ENCODE data around the gene NR2F1.

NR2F1 gene

DNA sequence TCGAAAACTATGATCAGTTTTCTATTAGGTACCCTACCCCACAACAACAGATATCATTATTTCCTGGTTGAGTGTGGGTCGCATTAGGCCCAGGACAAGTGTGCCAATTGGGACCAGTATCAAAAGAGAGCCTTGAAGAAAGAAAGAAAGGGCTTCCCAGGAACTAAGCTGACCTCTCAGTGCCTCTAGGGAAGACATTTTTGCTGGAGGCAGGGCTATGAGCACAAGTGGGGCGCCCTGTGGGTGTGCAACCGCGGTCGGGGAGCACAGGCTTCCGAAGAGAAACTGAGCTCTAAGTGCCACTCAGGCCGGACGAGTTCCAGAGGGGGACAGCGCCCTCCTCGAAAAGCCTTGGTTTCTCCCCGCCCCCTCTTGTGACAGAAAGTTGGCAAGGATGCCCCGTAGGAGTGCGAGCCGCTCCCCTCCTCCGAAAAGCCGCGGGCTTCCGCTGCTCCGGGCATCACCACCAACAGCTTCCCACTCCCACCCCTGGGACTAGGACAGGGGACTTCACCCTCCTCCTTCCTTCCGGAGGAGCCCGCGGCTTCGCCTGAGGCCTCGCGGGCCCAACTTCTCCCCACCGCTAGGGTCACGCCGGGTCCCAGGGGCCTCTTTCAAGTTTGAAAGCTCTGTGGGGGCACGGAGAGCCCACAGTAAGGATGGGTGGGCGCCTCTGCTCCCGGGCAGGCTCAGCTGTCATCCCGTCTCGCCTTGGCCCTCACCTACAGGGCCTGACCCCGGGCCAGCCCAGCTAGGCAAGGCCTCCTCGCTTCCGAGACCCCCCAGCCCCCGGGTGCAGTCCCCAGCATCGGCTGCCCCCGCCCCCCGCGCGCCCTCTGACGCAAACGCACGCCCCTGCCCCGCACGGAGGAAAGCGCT lies 4.0 kb upstream of the NR2F1 start:
- Histone ChIP-seq H3K36me3 (ENCODE audit: control insufficient read depth, insufficient read depth, low read length) (no peaks in the 10 kb centered on the region), H3K4me3 (ENCODE audit: extremely low read depth, insufficient read depth, low read length, poor library complexity, severe bottlenecking) (peak overlapping the region; percentile 47), H3K4me1 (ENCODE audit: control insufficient read depth, insufficient read depth, low read length, poor library complexity, severe bottlenecking) (peaks cover 23% of the 10 kb centered on the region), H3K27ac (ENCODE audit: low read depth, low read length, severe bottlenecking) (no peak overlapping the region), H3K9me3 (ENCODE audit: control insufficient read depth, low read length) (no peaks in the 10 kb centered on the region)
- 3% methylated on average over 23 to 26 of the region's 49 CpGs for WGBS, 2 experiments (ENCODE audit: insufficient coverage in 2 of 2)

DNA sequence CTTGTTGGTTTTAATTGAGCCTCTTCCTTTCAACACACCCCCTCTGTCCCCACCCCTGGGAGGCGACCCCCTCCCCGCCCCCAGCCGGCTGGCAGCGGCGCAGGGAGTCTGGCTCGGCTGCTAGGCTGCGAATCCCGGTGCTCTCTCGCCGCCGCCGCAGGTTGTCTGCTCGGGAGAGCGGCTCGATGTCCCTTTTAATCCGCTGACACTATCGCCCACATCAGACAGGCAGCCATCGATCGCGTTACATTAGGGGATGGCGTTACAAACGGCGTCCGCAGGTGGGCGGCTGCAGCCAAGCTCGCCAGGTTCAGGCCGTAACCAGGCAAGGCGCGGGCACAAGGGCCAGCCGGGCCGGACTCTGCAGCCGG lies 3.3 kb upstream of the NR2F1 start:
- H3K36me3 ChIP-seq (ENCODE audit: control insufficient read depth, insufficient read depth, low read length): no peaks in the 10 kb centered on the region
- H3K27ac ChIP-seq (ENCODE audit: low read depth, low read length, severe bottlenecking): no peak overlapping the region
- WGBS, 2 experiments (ENCODE audit: insufficient coverage in 2 of 2): 0% methylated on average over 26 to 28 of the region's 32 CpGs
- H3K9me3 ChIP-seq (ENCODE audit: control insufficient read depth, low read length): no peaks in the 10 kb centered on the region
- peak overlapping the region; percentile 47 for H3K4me3 ChIP-seq (ENCODE audit: extremely low read depth, insufficient read depth, low read length, poor library complexity, severe bottlenecking)
- peaks cover 23% of the 10 kb centered on the region for H3K4me1 ChIP-seq (ENCODE audit: control insufficient read depth, insufficient read depth, low read length, poor library complexity, severe bottlenecking)

DNA sequence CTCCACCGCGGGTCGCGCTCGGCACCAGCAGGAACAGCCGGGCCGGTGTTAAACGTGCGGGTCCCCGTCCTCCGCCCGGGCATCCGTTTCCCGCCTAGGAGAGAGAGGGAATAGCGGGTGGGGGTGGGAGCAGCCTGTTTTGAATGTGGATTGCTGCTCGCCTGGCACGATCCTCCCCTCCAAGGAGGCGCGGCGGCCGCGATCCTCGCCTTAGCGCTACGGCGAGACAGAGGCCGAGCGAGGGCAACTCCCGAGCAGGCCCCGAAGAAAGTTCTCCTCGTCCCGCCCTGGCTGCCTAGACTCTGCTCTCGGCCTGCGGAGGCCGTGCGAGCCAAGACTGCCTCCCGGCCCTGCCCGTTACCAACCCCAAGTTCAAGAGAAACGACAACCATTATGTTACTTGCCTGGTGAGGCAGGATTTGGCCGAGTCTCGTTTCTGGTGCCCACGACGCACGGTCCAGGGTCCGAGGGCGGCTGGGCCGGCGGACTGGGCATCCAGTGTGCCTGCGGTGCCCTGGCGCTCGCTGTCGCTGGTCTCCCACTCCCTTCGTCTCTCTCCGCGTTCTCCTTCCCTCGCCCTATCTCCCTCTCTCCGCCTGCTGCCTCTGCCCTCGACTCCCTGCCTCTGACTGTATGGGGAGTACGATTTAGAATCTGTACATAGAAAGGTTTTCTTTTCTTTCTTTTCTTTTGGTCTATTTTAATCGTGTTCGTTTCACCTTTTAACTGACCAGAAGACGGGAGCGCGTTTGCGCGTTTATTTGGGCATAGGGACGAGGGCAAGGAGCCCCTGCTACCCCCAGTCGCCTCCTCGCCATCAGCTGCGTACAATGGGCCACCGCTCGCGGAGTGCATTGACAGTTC lies 2.7 kb upstream of the NR2F1 start:
- Histone ChIP-seq H3K27ac (ENCODE audit: low read depth, low read length, severe bottlenecking) (no peak overlapping the region), H3K4me1 (ENCODE audit: control insufficient read depth, insufficient read depth, low read length, poor library complexity, severe bottlenecking) (peaks cover 23% of the 10 kb centered on the region), H3K36me3 (ENCODE audit: control insufficient read depth, insufficient read depth, low read length) (no peaks in the 10 kb centered on the region), H3K4me3 (ENCODE audit: extremely low read depth, insufficient read depth, low read length, poor library complexity, severe bottlenecking) (peak overlapping the region; percentile 47), H3K9me3 (ENCODE audit: control insufficient read depth, low read length) (no peaks in the 10 kb centered on the region)
- WGBS, 2 experiments (ENCODE audit: insufficient coverage in 2 of 2): 0 to 1% methylated on average over 60 to 62 of the region's 73 CpGs

DNA sequence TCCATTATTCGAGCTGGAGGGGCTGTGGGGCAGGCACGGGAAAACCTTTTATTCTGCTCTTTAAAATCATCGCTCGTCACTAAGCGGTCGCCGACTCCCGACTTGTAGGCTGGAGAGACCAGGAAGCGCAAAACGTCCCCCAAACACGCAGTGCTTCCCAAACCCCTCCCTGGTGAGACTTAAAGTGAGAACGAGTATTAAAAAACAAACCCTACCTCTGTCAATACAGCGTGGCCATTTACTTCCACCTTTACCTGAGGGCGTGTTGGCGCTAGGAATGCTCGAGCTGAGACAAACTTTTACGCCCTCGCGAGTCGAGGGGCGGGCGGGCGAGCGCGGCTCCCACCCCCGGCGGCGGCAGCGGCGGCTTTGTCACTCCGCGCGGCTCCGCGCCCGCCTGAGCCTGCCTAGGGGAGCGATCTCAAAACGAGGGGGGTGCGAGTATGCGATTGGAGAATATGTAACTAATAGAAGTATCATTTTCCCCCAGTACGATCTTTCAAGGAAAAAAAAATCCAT lies 2.0 kb upstream of the NR2F1 start, which contains the start of gene NR2F1-AS1:
NR2F1-AS1 (minus strand) TSS at position 293 of the 519 bp plus-strand sequence.
- 0% methylated on average over 21 to 25 of the region's 41 CpGs for WGBS, 2 experiments (ENCODE audit: insufficient coverage in 2 of 2)
- no peak within 1 kb of the TSS for H3K27ac ChIP-seq (ENCODE audit: low read depth, low read length, severe bottlenecking)

DNA sequence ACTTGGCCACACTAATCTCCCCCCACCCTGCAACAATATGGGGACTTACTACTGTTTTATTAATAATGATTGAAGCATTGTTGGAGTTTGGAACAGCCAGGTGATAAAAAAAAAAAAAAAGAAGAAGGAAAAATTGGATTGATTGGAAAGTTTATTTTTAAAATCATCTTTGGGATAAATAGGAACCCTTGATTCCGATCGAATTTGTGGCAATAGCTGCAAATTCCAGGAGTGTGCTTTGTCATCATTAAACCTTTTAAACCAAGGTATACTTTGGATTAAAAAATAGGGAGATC lies 907 bp upstream of the NR2F1 start:
- WGBS, 2 experiments (ENCODE audit: insufficient coverage in 2 of 2): no CpG with 5 or more reads among the region's 2 CpGs
- peak overlapping the region; percentile 76 for H3K27ac ChIP-seq (ENCODE audit: low read depth, low read length, severe bottlenecking)
- H3K4me3 ChIP-seq (ENCODE audit: extremely low read depth, insufficient read depth, low read length, poor library complexity, severe bottlenecking): peak overlapping the region; percentile 47
- H3K4me1 ChIP-seq (ENCODE audit: control insufficient read depth, insufficient read depth, low read length, poor library complexity, severe bottlenecking): peaks cover 23% of the 10 kb centered on the region
- no peaks in the 10 kb centered on the region for H3K36me3 ChIP-seq (ENCODE audit: control insufficient read depth, insufficient read depth, low read length)
- no peaks in the 10 kb centered on the region for H3K9me3 ChIP-seq (ENCODE audit: control insufficient read depth, low read length)

More for the DNA sequence above, 2.0 kb upstream of the NR2F1 start, which contains the start of gene NR2F1-AS1:
- Histone ChIP-seq H3K4me1 (ENCODE audit: control insufficient read depth, insufficient read depth, low read length, poor library complexity, severe bottlenecking) (peaks cover 23% of the 10 kb centered on the region), H3K9me3 (ENCODE audit: control insufficient read depth, low read length) (no peaks in the 10 kb centered on the region), H3K36me3 (ENCODE audit: control insufficient read depth, insufficient read depth, low read length) (no peaks in the 10 kb centered on the region), H3K4me3 (ENCODE audit: extremely low read depth, insufficient read depth, low read length, poor library complexity, severe bottlenecking) (peak within 1 kb of the TSS; percentile 47)

DNA sequence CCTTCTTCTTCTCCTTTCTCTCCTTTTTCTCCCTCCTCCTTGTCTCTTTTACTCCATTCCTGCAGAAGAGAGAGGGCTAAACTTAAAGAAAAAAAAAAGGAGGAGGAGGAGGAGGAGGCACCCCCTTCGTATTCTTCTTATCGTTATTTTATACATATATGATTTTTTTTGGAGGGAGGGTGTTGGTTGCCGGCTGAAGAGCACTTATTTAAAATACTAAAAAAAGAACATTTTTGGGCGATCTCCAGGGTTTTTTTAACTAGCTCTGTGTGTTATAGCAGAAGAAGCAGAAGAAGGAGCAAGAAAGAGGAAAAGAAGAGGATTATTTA lies 381 bp downstream of the NR2F1 start:
- Histone ChIP-seq H3K27ac (ENCODE audit: low read depth, low read length, severe bottlenecking) (peak overlapping the region; percentile 76), H3K36me3 (ENCODE audit: control insufficient read depth, insufficient read depth, low read length) (no peaks in the 10 kb centered on the region)
- no CpG with 5 or more reads among the region's 4 CpGs for WGBS, 2 experiments (ENCODE audit: insufficient coverage in 2 of 2)

DNA sequence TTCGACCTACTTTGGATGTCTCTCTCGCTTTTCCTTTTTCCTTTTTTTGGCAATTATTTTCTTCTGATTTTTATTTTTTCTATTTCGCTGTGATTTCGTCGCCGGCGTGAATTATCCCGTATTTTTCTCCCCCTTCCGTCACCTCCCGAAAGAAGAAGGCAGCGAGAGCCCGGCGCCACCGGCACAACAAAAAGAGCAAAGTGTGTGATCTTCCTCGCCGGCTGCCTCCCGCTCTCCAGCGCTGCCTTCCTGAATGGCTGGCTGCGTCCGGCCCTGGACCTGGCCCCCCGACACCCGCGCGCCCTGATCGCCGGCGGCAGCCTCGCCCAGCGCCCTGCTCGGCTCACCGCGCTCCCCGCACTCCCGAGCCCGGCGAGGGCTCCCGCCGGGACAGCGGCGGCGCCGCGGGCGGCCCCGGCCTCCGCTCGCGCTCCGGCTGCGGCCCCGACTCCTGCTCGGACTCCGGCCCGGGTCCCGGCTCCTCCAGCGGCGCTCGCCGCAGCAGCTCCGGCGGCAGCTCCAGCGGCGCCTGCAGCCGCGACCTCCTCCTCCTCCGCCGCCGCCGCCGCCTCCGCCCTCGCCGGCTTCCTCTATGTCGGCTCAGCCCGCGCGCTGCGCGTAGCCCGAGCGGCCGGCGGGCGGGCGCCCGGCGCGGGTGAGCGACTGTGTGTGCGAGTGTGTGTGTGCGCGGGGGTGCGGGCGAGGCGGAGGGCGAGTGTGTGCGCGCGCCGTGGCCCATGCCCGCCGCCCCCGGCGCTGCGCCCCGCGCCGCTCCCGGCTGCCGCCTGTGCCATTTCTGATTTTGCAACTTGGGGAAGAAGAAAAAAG lies 960 bp downstream of the NR2F1 start:
- 0 to 1% methylated on average over 50 to 56 of the region's 110 CpGs for WGBS, 2 experiments (ENCODE audit: insufficient coverage in 2 of 2)
- Histone ChIP-seq H3K36me3 (ENCODE audit: control insufficient read depth, insufficient read depth, low read length) (no peaks in the 10 kb centered on the region), H3K9me3 (ENCODE audit: control insufficient read depth, low read length) (no peaks in the 10 kb centered on the region), H3K4me1 (ENCODE audit: control insufficient read depth, insufficient read depth, low read length, poor library complexity, severe bottlenecking) (peaks cover 18% of the 10 kb centered on the region), H3K27ac (ENCODE audit: low read depth, low read length, severe bottlenecking) (peak overlapping the region; percentile 76), H3K4me3 (ENCODE audit: extremely low read depth, insufficient read depth, low read length, poor library complexity, severe bottlenecking) (peak overlapping the region; percentile 47)

More for the DNA sequence above, 381 bp downstream of the NR2F1 start:
- Histone ChIP-seq H3K4me3 (ENCODE audit: extremely low read depth, insufficient read depth, low read length, poor library complexity, severe bottlenecking) (peak overlapping the region; percentile 47), H3K4me1 (ENCODE audit: control insufficient read depth, insufficient read depth, low read length, poor library complexity, severe bottlenecking) (peaks cover 19% of the 10 kb centered on the region), H3K9me3 (ENCODE audit: control insufficient read depth, low read length) (no peaks in the 10 kb centered on the region)

DNA sequence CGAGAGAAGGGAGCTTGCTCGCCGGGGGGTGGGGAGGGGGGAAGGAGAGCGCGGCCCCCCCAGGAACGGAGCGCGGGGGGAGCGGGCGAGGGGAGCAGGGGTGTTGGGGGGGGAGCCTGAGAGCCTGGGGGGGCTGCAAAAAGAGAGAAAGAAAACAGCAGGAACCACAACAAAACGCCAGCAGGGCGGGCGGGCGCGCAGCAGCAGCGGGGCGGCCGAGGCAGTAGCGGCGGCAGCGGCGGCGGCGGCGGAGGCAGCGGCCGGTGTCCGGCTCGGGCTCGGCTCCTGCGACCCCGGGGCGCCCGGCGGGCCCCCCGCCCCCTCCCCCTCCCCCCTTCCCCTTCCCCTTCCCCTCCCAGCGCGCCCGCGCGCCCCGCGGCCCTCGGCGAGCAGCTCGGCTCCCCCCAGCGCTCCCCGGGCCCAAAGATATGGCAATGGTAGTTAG lies 1.6 kb downstream of the NR2F1 start:
- peak overlapping the region; percentile 45 for H3K27ac ChIP-seq (ENCODE audit: low read depth, low read length, severe bottlenecking)
- peaks cover 18% of the 10 kb centered on the region for H3K4me1 ChIP-seq (ENCODE audit: control insufficient read depth, insufficient read depth, low read length, poor library complexity, severe bottlenecking)
- no peaks in the 10 kb centered on the region for H3K9me3 ChIP-seq (ENCODE audit: control insufficient read depth, low read length)
- 3% methylated on average over 6 of the region's 48 CpGs; no CpG with 5 or more reads in 1 of the 2 experiments for WGBS, 2 experiments (ENCODE audit: insufficient coverage in 2 of 2)
- peak overlapping the region; percentile 42 for H3K4me3 ChIP-seq (ENCODE audit: extremely low read depth, insufficient read depth, low read length, poor library complexity, severe bottlenecking)
- H3K36me3 ChIP-seq (ENCODE audit: control insufficient read depth, insufficient read depth, low read length): no peaks in the 10 kb centered on the region

DNA sequence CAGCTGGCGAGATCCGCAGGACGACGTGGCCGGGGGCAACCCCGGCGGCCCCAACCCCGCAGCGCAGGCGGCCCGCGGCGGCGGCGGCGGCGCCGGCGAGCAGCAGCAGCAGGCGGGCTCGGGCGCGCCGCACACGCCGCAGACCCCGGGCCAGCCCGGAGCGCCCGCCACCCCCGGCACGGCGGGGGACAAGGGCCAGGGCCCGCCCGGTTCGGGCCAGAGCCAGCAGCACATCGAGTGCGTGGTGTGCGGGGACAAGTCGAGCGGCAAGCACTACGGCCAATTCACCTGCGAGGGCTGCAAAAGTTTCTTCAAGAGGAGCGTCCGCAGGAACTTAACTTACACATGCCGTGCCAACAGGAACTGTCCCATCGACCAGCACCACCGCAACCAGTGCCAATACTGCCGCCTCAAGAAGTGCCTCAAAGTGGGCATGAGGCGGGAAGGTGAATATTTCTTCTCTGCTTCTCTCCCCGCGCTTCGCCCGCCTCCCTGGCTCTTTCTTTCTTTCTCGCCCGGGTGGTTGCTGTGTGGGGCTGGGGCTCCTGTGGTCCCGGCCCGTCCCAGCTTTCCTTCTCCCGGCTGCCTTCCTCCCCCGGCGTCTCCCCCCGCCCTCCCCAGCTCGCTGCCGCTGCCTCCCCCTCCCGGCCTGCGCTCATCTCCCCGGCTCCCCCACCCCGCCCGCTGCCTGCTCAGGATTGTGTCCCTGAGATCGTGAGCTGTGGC lies 2.2 kb downstream of the NR2F1 start:
- Histone ChIP-seq H3K9me3 (ENCODE audit: control insufficient read depth, low read length) (no peaks in the 10 kb centered on the region), H3K4me3 (ENCODE audit: extremely low read depth, insufficient read depth, low read length, poor library complexity, severe bottlenecking) (peak overlapping the region; percentile 42), H3K27ac (ENCODE audit: low read depth, low read length, severe bottlenecking) (no peak overlapping the region), H3K4me1 (ENCODE audit: control insufficient read depth, insufficient read depth, low read length, poor library complexity, severe bottlenecking) (peaks cover 18% of the 10 kb centered on the region), H3K36me3 (ENCODE audit: control insufficient read depth, insufficient read depth, low read length) (no peaks in the 10 kb centered on the region)
- WGBS, 2 experiments (ENCODE audit: insufficient coverage in 2 of 2): 0 to 1% methylated on average over 45 to 48 of the region's 70 CpGs

Measured in mesodermal cell (in vitro differentiated cells).